ENCODE results near the gene IRF6. TPM values are rescaled to one million over a fixed set of nuclear protein-coding genes. Genes with fewer than 3 reads are reported as not detected.
A peak's percentile ranks its signal among the peaks of the same experiment; 100 is the strongest.

IRF6 gene
- total RNA-seq, 4 donors from 2014 or later, result 94.8 to 110 (median 98.6) TPM

GRCh38 chr1:209751627-209752231, 54.2 kb downstream of the IRF6 start:
- peaks cover 4 to 19% (median 10%) of the 10 kb centered on the region in 3 donors for H3K4me1 ChIP-seq
- 46 to 47% methylated on average over 5 of the region's 5 CpGs for WGBS, 2 donors
- no peaks in the 10 kb centered on the region for H3K36me3 ChIP-seq
- H3K4me3 ChIP-seq, result no peak overlapping the region
- intact Hi-C loops (cut with DNase I), result no loop called here
- H3K27me3 ChIP-seq, result no peaks in the 10 kb centered on the region
- no peak for DNase-seq
- TF ChIP-seq, protein P1, sequence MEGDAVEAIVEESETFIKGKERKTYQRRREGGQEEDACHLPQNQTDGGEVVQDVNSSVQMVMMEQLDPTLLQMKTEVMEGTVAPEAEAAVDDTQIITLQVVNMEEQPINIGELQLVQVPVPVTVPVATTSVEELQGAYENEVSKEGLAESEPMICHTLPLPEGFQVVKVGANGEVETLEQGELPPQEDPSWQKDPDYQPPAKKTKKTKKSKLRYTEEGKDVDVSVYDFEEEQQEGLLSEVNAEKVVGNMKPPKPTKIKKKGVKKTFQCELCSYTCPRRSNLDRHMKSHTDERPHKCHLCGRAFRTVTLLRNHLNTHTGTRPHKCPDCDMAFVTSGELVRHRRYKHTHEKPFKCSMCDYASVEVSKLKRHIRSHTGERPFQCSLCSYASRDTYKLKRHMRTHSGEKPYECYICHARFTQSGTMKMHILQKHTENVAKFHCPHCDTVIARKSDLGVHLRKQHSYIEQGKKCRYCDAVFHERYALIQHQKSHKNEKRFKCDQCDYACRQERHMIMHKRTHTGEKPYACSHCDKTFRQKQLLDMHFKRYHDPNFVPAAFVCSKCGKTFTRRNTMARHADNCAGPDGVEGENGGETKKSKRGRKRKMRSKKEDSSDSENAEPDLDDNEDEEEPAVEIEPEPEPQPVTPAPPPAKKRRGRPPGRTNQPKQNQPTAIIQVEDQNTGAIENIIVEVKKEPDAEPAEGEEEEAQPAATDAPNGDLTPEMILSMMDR (IDR thresholded peaks at IDR 0.05), result no peak
- no peak for TF ChIP-seq POLR2A (IDR thresholded peaks at IDR 0.05)
- no peaks in the 10 kb centered on the region for H3K9me3 ChIP-seq
- H3K27ac ChIP-seq, result peak overlapping the region in 1 of 4 donors; percentile 0

DNA sequence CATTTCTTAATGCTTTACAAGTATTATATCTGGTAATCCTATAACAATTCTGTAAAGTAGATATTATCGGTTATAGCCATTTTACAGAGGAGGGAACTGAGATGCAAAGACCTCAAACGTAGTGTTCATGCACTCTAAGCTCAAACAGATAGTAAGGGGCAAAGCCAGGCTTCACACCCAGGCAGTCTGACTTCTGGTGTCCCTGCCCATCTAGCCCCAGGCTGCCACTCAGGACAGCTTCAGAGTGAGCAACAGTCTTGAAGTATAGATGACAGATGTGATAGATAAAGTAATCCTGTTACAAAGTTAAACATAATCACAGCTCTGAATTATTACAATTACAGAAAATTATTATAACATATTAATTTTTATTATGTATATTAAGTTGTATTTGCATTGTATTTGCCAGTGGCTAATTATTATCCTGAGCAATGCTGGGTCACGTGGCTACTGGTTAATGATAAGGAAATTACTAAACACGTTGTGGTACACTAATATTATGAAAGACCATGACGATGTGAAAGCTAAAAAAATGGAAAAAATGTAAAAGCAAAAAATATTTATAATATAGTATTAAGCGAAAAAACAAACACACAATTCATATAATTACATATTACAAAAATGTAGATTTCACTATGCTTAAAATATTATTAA, 56.1 kb downstream of the IRF6 start:
- WGBS, 2 donors, result 56 to 57% methylated on average over 6 of the region's 6 CpGs
- TF ChIP-seq, protein P1 (IDR thresholded peaks at IDR 0.05), result no peak
- TF ChIP-seq POLR2A (IDR thresholded peaks at IDR 0.05), result no peak
- intact Hi-C loops (cut with DNase I), result loop anchor here (5.0 kb wide), 1 partner anchor 52 kb away; no protein-coding TSS in a partner anchor
- no peaks in the 10 kb centered on the region for H3K27me3 ChIP-seq
- no peak overlapping the region for H3K27ac ChIP-seq
- no peak for DNase-seq
- peaks cover 4 to 25% (median 10%) of the 10 kb centered on the region in 3 donors for H3K4me1 ChIP-seq
- no peaks in the 10 kb centered on the region for H3K36me3 ChIP-seq
- no peaks in the 10 kb centered on the region for H3K9me3 ChIP-seq
- H3K4me3 ChIP-seq, result no peak overlapping the region

DNA sequence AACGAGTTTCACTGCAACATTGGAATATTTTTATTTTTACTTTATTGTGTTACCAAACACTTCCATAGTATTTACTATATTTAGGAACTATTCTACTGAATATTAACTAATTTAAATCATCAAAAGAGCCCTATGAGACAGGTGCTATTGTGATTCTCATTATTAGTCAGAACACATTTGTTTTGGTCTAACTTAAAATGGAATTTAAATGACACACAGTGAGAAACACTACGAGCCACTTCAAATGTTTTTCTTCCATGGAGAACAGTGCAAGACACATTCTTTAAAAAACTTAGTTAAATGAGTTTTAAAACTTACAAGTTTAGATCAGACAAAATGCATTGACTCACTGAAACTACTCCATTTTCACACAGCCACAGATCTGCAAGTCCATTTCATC, 56.7 kb downstream of the IRF6 start:
- 43 to 48% methylated on average over 2 of the region's 2 CpGs for WGBS, 2 donors
- peaks cover 4 to 27% (median 10%) of the 10 kb centered on the region in 3 donors for H3K4me1 ChIP-seq
- H3K36me3 ChIP-seq, result no peaks in the 10 kb centered on the region
- H3K27ac ChIP-seq, result no peak overlapping the region
- DNase-seq, result no peak
- intact Hi-C loops (cut with DNase I), result loop anchor here (5.0 kb wide), 1 partner anchor 52 kb away; no protein-coding TSS in a partner anchor
- TF ChIP-seq, protein P1 (IDR thresholded peaks at IDR 0.05), result no peak
- TF ChIP-seq POLR2A (IDR thresholded peaks at IDR 0.05), result no peak
- H3K4me3 ChIP-seq, result no peak overlapping the region
- no peaks in the 10 kb centered on the region for H3K27me3 ChIP-seq
- no peaks in the 10 kb centered on the region for H3K9me3 ChIP-seq

DNA sequence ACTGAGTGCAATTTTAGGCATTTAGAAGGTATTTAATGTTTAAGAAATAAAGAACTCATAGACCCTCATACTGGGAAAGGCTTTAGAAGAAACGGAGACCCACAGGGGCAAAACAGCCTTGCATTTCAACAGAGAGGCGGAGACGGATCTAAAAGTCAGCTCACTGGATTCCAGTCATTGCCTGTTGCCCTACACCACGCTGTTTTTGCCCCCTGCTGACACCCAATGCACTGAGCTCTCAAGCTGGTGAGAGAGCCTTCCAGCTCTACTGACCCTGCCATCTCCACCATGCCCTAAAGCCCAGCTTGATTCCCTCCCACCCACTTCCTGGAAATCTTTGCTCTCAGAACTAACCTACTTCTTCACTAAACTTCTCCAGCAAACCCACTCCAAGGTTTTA, 57.3 kb downstream of the IRF6 start:
- Histone ChIP-seq H3K4me3 (no peak overlapping the region), H3K4me1 (peaks cover 4 to 27% (median 10%) of the 10 kb centered on the region in 3 donors), H3K36me3 (no peaks in the 10 kb centered on the region), H3K27me3 (no peaks in the 10 kb centered on the region), H3K9me3 (no peaks in the 10 kb centered on the region), H3K27ac (peak overlapping the region in 1 of 4 donors; percentile 65)
- intact Hi-C loops (cut with DNase I), result loop anchor here (5.0 kb wide), 1 partner anchor 51 kb away; no protein-coding TSS in a partner anchor
- DNase-seq, result no peak
- 65 to 80% methylated on average over 4 of the region's 4 CpGs for WGBS, 2 donors
- TF ChIP-seq POLR2A (IDR thresholded peaks at IDR 0.05), result no peak

DNA sequence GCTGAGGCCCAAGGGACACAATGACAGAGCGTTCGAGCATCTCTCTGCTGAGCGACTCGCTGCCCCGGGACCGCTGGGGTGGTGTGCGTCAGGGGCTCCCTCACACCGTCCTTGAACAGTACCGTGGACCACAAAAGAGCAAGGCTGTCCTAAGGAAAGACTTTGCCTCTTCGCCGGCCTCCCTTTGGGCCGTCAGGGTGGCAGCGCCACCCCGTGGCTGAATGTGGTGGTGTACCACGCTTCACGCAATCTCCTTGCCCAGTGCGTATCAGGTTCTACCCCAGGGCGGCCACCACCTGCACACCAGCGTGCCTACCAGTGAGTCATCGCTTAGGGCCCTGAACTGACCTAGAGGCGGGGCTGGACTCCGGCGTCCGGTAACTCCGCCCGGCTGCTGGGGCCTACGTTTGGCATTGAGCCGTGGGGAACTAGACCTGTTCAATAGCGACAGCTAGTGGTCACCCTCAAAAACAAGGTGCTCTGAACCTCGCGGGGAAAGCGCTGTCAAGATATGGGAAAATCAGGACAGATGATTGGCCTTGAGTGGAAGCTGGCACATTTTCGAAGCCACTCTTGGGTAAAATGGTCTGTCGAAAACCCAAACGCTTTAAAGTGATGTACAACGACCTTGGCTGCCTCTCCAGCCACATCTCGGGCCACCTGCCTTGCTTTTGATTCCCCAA, 58.2 kb downstream of the IRF6 start:
- peak; percentile 63 for DNase-seq
- intact Hi-C loops (cut with DNase I), result loop anchor here (5.0 kb wide), 1 partner anchor 50 kb away; no protein-coding TSS in a partner anchor

More for the DNA sequence above, 58.2 kb downstream of the IRF6 start:
- Histone ChIP-seq H3K27me3 (no peaks in the 10 kb centered on the region), H3K9me3 (no peaks in the 10 kb centered on the region), H3K4me3 (peak overlapping the region in 3 of 4 donors; percentile 26 to 54 (median 31)), H3K36me3 (no peaks in the 10 kb centered on the region), H3K4me1 (peaks cover 4 to 35% (median 10%) of the 10 kb centered on the region in 3 donors), H3K27ac (peak overlapping the region; percentile 39 to 66 (median 63))
- TF ChIP-seq POLR2A (IDR thresholded peaks at IDR 0.05), result peak in 1 of 4 donors; percentile 4
- TF ChIP-seq, protein P1 (IDR thresholded peaks at IDR 0.05), result peak; percentile 94 to 99 (median 98)
- WGBS, 2 donors, result 14 to 23% methylated on average over 24 to 36 of the region's 37 CpGs

All from esophagus squamous epithelium (tissue), 5 donors.